NB4 (cell line): ENCODE measurements around the gene ESPL1.

Experiments used
- MYC ChIP-seq: IDR thresholded peaks from 2 replicates; pipeline ENCODE4 v1.6.1; 2011; ENCODE audit warnings: low read depth, low read length
- POLR2A ChIP-seq: IDR thresholded peaks from 2 replicates; pipeline ENCODE4 v1.6.1; 2011; ENCODE audit warnings: mild to moderate bottlenecking; ENCODE audit not compliant: insufficient read length; ENCODE audit errors: extremely low read depth
- TF ChIP-seq, protein P1 (sequence below): IDR thresholded peaks from 2 replicates; pipeline ENCODE4 v1.6.1; 2011; ENCODE audit warnings: low read depth, low read length
- TF ChIP-seq, protein P2 (sequence below): IDR thresholded peaks from one replicate; pipeline ENCODE4 v1.5.1; 2012; ENCODE audit warnings: low read depth, low read length

DNA sequence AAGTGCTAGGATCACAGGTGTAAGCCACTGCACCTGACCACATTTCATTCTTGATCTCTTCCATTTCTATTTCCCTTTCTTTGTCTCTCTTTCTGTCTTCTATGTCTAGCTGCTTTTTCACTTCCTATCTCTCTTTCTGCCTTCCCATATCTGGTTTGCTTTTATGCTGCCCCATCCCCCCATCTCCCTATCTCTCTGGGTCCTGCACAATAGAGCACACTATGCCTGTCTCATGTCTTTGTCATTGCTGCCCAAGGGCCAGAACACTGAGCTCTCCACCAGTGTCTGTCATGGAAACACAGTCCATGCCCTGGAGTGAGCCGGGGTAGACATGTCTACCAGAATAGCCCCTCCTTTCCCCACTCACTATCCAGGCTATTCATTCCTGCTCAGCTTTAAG lies 23.8 kb upstream of the ESPL1 start:
- TF ChIP-seq, protein P1, sequence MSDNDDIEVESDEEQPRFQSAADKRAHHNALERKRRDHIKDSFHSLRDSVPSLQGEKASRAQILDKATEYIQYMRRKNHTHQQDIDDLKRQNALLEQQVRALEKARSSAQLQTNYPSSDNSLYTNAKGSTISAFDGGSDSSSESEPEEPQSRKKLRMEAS: no peak
- TF ChIP-seq, protein P2, sequence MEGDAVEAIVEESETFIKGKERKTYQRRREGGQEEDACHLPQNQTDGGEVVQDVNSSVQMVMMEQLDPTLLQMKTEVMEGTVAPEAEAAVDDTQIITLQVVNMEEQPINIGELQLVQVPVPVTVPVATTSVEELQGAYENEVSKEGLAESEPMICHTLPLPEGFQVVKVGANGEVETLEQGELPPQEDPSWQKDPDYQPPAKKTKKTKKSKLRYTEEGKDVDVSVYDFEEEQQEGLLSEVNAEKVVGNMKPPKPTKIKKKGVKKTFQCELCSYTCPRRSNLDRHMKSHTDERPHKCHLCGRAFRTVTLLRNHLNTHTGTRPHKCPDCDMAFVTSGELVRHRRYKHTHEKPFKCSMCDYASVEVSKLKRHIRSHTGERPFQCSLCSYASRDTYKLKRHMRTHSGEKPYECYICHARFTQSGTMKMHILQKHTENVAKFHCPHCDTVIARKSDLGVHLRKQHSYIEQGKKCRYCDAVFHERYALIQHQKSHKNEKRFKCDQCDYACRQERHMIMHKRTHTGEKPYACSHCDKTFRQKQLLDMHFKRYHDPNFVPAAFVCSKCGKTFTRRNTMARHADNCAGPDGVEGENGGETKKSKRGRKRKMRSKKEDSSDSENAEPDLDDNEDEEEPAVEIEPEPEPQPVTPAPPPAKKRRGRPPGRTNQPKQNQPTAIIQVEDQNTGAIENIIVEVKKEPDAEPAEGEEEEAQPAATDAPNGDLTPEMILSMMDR: no peak
- no peak for TF ChIP-seq POLR2A
- TF ChIP-seq MYC: no peak
